Pancreas (tissue), 10 donors: ENCODE measurements around the gene MAP2K4. TPM values are rescaled to one million over a fixed set of nuclear protein-coding genes. Genes with fewer than 3 reads are reported as not detected.

Experiments
- ATAC-seq, 4 donors: fragments of 200-7000 bp; cut with Tn5 transposase; one replicate each; pipeline versions ENCODE4 v1.8.0 to v1.9.1; 2020; ENCODE audit warnings: mild to moderate bottlenecking in 4 of 4, moderate library complexity in 4 of 4
- DNase-seq, 6 donors: peaks; one replicate each; pipeline ENCODE4 v3.0.0-alpha.2; 2020
- FAIRE-seq: peaks from 2 replicates; lab custom pipeline; 2012; peaks lifted over from hg19 to GRCh38; lab: Jason Lieb, UNC
- H3K27ac ChIP-seq, 4 donors: fragments of 200-600 bp; sonication (generic); 1 replicate in 3 of 4; 2 replicates in 1 of 4; pipeline versions ENCODE4 v1.5.0 to v1.8.0; 2020
- H3K27me3 ChIP-seq, 4 donors: fragments of 200-600 bp; one replicate each; pipeline ENCODE4 v1.8.0; 2021
- H3K36me3 ChIP-seq, 3 donors: fragments of 200-600 bp; sonication (generic) in 1 of 3; one replicate each; pipeline versions ENCODE4 v1.5.0 to v1.8.0; 2020 to 2021
- H3K4me1 ChIP-seq, 3 donors: fragments of 200-600 bp; one replicate each; pipeline ENCODE4 v1.8.0; 2021
- H3K4me3 ChIP-seq, 4 donors: fragments of 200-600 bp; sonication (generic) in 2 of 4; one replicate each; pipeline versions ENCODE4 v1.5.0 to v1.8.0; 2020 to 2021
- H3K9me3 ChIP-seq, 4 donors: fragments of 200-600 bp; one replicate each; pipeline ENCODE4 v1.8.0; 2021
- WGBS, 2 donors: extraction: QIAGEN DNeasy Blood & Tissue Kit; methylation state at CpG; one replicate each; pipeline ENCODE4 v1.1.7; 2013; 5-methylcytosine and 5-hydroxymethylcytosine counted together
- intact Hi-C, 3 donors: fragments of 100-400 bp; cut with DNase I; formaldehyde crosslinking; loops; one replicate each; pipeline versions ENCODE4 v1.11.1 to v1.14.2; 2022
- polyA plus RNA-seq, 2 donors: library from polyadenylated mRNA; stranded (reverse); fragments of 200-250 nt; gene quantifications; one replicate each; pipeline ENCODE4 v1.2.3, GENCODE V29; 2013
- total RNA-seq, 6 donors: library from RNA; stranded (reverse); fragmentation: NEBNext Ultra II Directional in 4 of 6; extraction: Animal tissue kit (Norgen Biotek cat#: 25700) in 4 of 6; gene quantifications; one replicate each; pipeline versions ENCODE4 v1.2.1 to v1.2.4, GENCODE V29; 2021 to 2023
- TF ChIP-seq, protein P1 (sequence below), 4 donors: fragments of 200-600 bp; sonication (generic) in 3 of 4; IDR thresholded peaks; one replicate each; pipeline versions ENCODE4 v1.5.0 to v1.8.0; 2021; ENCODE audit warnings: antibody characterized with exemption in 4 of 4
- donor health status: healthy with polysubstance abuse.
- donor health status: DM: no; HTN: no; CAD: no; lungs with moderate emphysema.
- donor health status: DM: no; HTN: no; CAD: no.
- donor health status: control.
- donor health status: control.
- donor health status: Bipolar disorder and iron deficiency.
- donor health status: DM: yes; HTN: yes; CAD: no.
- donor health status: DM: no; HTN: no; CAD: no.
- donor health status: DM: no; HTN: no; CAD: no.
- donor health status: DM: yes; HTN: yes; CAD: no.

Gene MAP2K4
- total and polyA plus RNA-seq, 8 donors: 4.9 to 20.4 (median 12.7) TPM

DNA sequence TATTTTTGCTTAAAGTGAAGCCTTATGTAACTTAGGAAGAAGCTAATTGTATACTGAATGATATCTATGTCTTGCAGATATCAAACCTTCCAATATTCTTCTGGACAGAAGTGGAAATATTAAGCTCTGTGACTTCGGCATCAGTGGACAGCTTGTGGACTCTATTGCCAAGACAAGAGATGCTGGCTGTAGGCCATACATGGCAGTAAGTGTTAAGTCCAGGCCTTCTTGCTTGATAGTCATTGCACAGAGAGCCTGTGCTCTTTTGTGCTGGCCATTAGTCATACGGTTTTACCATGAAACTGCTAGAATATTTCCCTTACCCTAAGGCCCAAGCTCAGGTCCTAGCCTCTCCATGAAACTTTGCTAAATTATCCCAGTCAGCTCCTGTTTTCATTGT is 92.5 kb downstream of the MAP2K4 start:
- Histone ChIP-seq H3K27me3 (no peaks in the 10 kb centered on the region), H3K9me3 (no peaks in the 10 kb centered on the region), H3K4me1 (no peaks in the 10 kb centered on the region), H3K4me3 (no peak overlapping the region), H3K27ac (no peak overlapping the region), H3K36me3 (peaks cover 0 to 34% (median 5%) of the 10 kb centered on the region in 3 donors)
- ATAC-seq (no peak), FAIRE-seq (no peak), DNase-seq (no peak)
- TF ChIP-seq, protein P1, sequence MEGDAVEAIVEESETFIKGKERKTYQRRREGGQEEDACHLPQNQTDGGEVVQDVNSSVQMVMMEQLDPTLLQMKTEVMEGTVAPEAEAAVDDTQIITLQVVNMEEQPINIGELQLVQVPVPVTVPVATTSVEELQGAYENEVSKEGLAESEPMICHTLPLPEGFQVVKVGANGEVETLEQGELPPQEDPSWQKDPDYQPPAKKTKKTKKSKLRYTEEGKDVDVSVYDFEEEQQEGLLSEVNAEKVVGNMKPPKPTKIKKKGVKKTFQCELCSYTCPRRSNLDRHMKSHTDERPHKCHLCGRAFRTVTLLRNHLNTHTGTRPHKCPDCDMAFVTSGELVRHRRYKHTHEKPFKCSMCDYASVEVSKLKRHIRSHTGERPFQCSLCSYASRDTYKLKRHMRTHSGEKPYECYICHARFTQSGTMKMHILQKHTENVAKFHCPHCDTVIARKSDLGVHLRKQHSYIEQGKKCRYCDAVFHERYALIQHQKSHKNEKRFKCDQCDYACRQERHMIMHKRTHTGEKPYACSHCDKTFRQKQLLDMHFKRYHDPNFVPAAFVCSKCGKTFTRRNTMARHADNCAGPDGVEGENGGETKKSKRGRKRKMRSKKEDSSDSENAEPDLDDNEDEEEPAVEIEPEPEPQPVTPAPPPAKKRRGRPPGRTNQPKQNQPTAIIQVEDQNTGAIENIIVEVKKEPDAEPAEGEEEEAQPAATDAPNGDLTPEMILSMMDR (IDR thresholded peaks at IDR 0.05): no peak
- WGBS, 2 donors: 77 to 90% methylated on average over 2 of the region's 2 CpGs
- intact Hi-C loops: no loop called here

DNA sequence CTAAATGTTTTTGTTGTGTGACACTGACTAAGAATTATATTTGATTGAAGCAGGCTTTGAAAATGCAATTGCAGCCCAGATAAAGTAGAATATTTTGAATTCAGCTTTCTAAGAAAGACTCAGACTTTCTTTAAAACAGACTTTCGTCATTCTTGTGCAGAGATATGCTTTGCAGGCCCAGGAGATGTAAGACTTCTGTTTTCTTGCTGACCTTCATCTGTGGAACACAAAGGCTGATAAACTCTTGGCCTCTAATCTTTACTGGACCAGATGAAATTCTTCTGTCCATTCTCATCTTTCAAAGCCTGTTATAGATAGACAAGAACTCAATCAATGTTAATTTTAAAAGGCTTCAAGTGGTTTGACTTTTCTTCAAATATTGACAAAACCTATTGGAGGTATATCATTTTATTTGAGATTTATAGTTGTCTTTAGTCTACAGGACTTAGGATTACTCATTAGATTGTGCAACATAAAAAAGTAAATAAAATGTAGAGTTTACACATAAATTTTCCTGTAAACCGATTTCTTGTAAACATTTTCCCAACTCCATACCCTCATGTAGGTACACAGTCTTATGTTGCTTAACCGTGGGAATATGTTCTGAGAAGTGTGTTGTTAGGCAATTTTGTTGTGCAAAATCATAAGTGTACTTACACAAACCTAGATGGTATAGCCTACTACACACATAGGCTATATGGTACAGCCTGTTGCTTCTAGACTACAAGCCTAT is 94.2 kb downstream of the MAP2K4 start:
- 68 to 75% methylated on average over 3 of the region's 3 CpGs for WGBS, 2 donors
- no peak for FAIRE-seq

DNA sequence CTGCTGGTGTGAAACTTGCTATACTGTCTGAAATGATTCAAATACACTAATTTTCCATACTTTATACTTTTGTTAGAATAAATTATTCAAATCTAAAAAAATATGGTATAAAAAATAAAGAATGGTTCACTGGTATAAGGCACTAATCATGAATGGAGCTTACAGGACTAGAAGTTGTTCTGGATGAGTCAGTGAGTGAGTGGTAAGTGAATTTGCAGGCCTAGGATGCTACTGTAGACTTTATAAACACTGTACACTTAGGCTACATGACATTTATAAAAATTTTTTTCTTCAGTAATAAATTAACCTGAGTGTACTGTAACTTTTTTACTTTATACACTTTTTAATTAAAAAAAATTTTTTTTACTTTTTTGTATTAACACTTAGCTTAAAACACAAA is 95.5 kb downstream of the MAP2K4 start:
- ATAC-seq: no peak
- Histone ChIP-seq H3K9me3 (no peaks in the 10 kb centered on the region), H3K4me1 (no peaks in the 10 kb centered on the region), H3K4me3 (no peak overlapping the region), H3K36me3 (peaks cover 0 to 44% (median 6%) of the 10 kb centered on the region in 3 donors), H3K27me3 (no peaks in the 10 kb centered on the region), H3K27ac (no peak overlapping the region)
- DNase-seq: no peak
- FAIRE-seq: no peak
- intact Hi-C loops: no loop called here
- TF ChIP-seq, protein P1 (IDR thresholded peaks at IDR 0.05): no peak

More for the DNA sequence above, 94.2 kb downstream of the MAP2K4 start:
- H3K9me3 ChIP-seq: no peaks in the 10 kb centered on the region
- ATAC-seq (no peak), DNase-seq (no peak)
- H3K36me3 ChIP-seq: peaks cover 0 to 44% (median 6%) of the 10 kb centered on the region in 3 donors
- H3K4me3 ChIP-seq: no peak overlapping the region
- no peaks in the 10 kb centered on the region for H3K27me3 ChIP-seq
- intact Hi-C loops: no loop called here
- no peak overlapping the region for H3K27ac ChIP-seq
- TF ChIP-seq, protein P1 (IDR thresholded peaks at IDR 0.05): no peak
- no peaks in the 10 kb centered on the region for H3K4me1 ChIP-seq

DNA sequence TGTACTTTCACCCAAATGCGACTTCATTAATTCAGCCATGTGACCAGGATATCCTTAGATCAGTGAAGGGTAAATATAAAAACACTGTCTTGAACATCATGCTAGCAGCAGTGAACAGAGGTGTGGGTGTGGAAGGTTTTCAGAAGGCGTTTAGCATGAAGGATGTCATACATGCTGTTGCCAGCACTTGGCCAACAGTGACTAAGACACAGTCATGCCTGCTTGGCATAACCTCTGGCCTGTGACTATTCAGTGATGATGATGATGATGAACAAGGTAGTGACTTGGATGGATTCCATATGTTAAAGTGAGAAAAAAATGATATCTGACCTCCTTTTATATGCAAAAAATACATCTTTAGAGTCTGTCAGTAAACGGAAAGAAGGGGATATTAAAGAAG is 97.9 kb downstream of the MAP2K4 start:
- Histone ChIP-seq H3K27ac (no peak overlapping the region), H3K36me3 (peaks cover 0 to 37% (median 6%) of the 10 kb centered on the region in 3 donors), H3K4me1 (no peaks in the 10 kb centered on the region), H3K4me3 (no peak overlapping the region), H3K27me3 (no peaks in the 10 kb centered on the region), H3K9me3 (no peaks in the 10 kb centered on the region)
- ATAC-seq (no peak), FAIRE-seq (no peak), DNase-seq (no peak)
- TF ChIP-seq, protein P1 (IDR thresholded peaks at IDR 0.05): no peak
- intact Hi-C loops: no loop called here
- WGBS, 2 donors: 95 to 96% methylated on average over 3 of the region's 3 CpGs

DNA sequence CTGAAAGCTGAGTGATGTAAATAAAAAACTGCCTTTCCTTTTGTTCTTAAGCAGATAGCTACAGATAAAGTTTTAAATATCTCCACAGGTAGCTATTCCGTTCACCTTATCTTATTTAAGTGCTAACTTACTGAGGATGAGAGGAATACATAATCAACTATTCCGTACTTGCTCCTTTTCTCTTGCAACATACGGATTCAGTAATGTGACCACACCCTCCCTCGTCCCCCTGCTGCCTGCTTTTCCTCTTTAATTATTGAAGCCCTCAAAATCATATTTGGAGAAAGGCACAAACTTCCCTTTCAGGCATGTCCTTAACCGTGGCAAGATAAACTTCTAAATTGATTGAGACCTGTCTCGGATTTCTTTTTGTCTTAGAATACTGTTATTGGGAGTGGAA is 101.4 kb downstream of the MAP2K4 start:
- FAIRE-seq (no peak), DNase-seq (no peak), ATAC-seq (no peak)
- peaks cover 0 to 34% (median 6%) of the 10 kb centered on the region in 3 donors for H3K36me3 ChIP-seq
- H3K27me3 ChIP-seq: no peaks in the 10 kb centered on the region
- H3K9me3 ChIP-seq: no peaks in the 10 kb centered on the region
- no peaks in the 10 kb centered on the region for H3K4me1 ChIP-seq
- TF ChIP-seq, protein P1 (IDR thresholded peaks at IDR 0.05): no peak
- H3K4me3 ChIP-seq: no peak overlapping the region
- intact Hi-C loops: no loop called here
- 82 to 89% methylated on average over 6 of the region's 6 CpGs for WGBS, 2 donors
- no peak overlapping the region for H3K27ac ChIP-seq
